Large intestine (tissue), 1 donor: ENCODE results near the gene HADHB. TPM values are rescaled to one million over a fixed set of nuclear protein-coding genes. Genes with fewer than 3 reads are reported as not detected.

ENCODE experiments used
- polyA plus RNA-seq: library from polyadenylated mRNA; unstranded; fragments of 120-200 nt; gene quantifications from one replicate; pipeline ENCODE4 v1.2.1, GENCODE V29; 2013

HADHB gene
- polyA plus RNA-seq, 1 donor = 115 TPM

Other genes starting within 250 kb of the HADHB start
- gene RAB10, start 210.9 kb upstream of the HADHB start, polyA plus RNA-seq = 79.7 TPM
- 2.4 TPM for gene GAREM2, start 71.9 kb upstream of the HADHB start, polyA plus RNA-seq
- 219 TPM for gene HADHA, start 307 bp upstream of the HADHB start, polyA plus RNA-seq
- gene SELENOI, start 101.2 kb downstream of the HADHB start, polyA plus RNA-seq = 36.8 TPM
- 0.73 TPM for gene ADGRF3, start 101.8 kb downstream of the HADHB start, polyA plus RNA-seq
- gene DRC1, start 157.0 kb downstream of the HADHB start, polyA plus RNA-seq = 0.76 TPM
- 5.4 TPM for gene OTOF, start 233.2 kb downstream of the HADHB start, polyA plus RNA-seq